DND-41 (cell line): ENCODE results near the gene SLC6A18.

ENCODE experiments used
- ATAC-seq: fragments of 200-7000 bp; cut with Tn5 transposase; 3 replicates; pipeline ENCODE4 v1.9.1; 2021; ENCODE audit warnings: low read depth; ENCODE audit not compliant: insufficient read depth
- DNase-seq: peaks from one replicate; pipeline ENCODE4 v3.0.0-alpha.2; 2020
- H2AFZ ChIP-seq: 2 replicates; pipeline ENCODE4 v1.6.0; 2012; ENCODE audit warnings: low read depth, low read length
- H3K27ac ChIP-seq: 2 replicates; pipeline ENCODE4 v1.5.1; 2012; ENCODE audit warnings: low read length, inconsistent platforms
- H3K27me3 ChIP-seq: fragments of 200-600 bp; sonication (generic); 2 replicates; pipeline ENCODE4 v1.6.0; 2012; ENCODE audit warnings: low read length, mild to moderate bottlenecking, inconsistent platforms; ENCODE audit not compliant: insufficient read depth, poor library complexity
- H3K36me3 ChIP-seq: 2 replicates; pipeline ENCODE4 v1.5.1; 2012; ENCODE audit warnings: low read length, inconsistent platforms; ENCODE audit not compliant: insufficient read depth
- H3K4me1 ChIP-seq: 2 replicates; pipeline ENCODE4 v1.5.1; 2012; ENCODE audit warnings: mild to moderate bottlenecking, low read length; ENCODE audit not compliant: insufficient read depth
- H3K4me2 ChIP-seq: 2 replicates; pipeline ENCODE4 v1.6.0; 2012; ENCODE audit warnings: mild to moderate bottlenecking, moderate library complexity, low read length, inconsistent platforms; ENCODE audit not compliant: insufficient read depth
- H3K4me3 ChIP-seq, 2 experiments: fragments of 200-600 bp in 1 of 2; shearing (Covaris generic) in 1 of 2; 2 replicates each; pipeline ENCODE4 v1.5.1; 2012 to 2016; ENCODE audit warnings: inconsistent platforms in 2 of 2, low read length in 2 of 2, mild to moderate bottlenecking in 2 of 2, low read depth in 1 of 2, moderate library complexity in 1 of 2
- H3K79me2 ChIP-seq: 2 replicates; pipeline ENCODE4 v1.6.0; 2012; ENCODE audit warnings: low read length, inconsistent platforms; ENCODE audit not compliant: insufficient read depth
- H3K9ac ChIP-seq: 2 replicates; pipeline ENCODE4 v1.6.0; 2012; ENCODE audit warnings: low read depth, mild to moderate bottlenecking, inconsistent platforms, low read length, moderate library complexity
- H3K9me3 ChIP-seq: 2 replicates; pipeline ENCODE4 v1.5.1; 2012; ENCODE audit warnings: low read length, moderate library complexity, mild to moderate bottlenecking, inconsistent platforms; ENCODE audit not compliant: insufficient read depth, severe bottlenecking
- H4K20me1 ChIP-seq: 2 replicates; pipeline ENCODE4 v1.6.0; 2012; ENCODE audit warnings: low read length; ENCODE audit not compliant: insufficient read depth
- CTCF ChIP-seq: IDR thresholded peaks from 2 replicates; pipeline ENCODE4 v1.5.1; 2012; ENCODE audit warnings: borderline replicate concordance, low read length, moderate library complexity, mild to moderate bottlenecking; ENCODE audit not compliant: poor library complexity, severe bottlenecking; ENCODE audit errors: extremely low read depth
- EZH2 ChIP-seq: IDR thresholded peaks from 3 replicates; pipeline ENCODE4 v1.6.1; 2012; ENCODE audit warnings: borderline replicate concordance, low read depth, mild to moderate bottlenecking, moderate library complexity, low read length, inconsistent platforms; ENCODE audit not compliant: severe bottlenecking

SLC6A18 gene

GRCh38 chr5:1235838-1236237 lies 10.7 kb downstream of the SLC6A18 start:
- Histone ChIP-seq H3K4me3 (no peak overlapping the region), H3K27ac (no peak overlapping the region), H3K4me2 (no peak overlapping the region), H4K20me1 (no peaks in the 10 kb centered on the region), H3K4me1 (no peaks in the 10 kb centered on the region), H3K9me3 (peaks cover 19% of the 10 kb centered on the region), H3K36me3 (no peaks in the 10 kb centered on the region), H3K27me3 (no peaks in the 10 kb centered on the region), H3K79me2 (no peaks in the 10 kb centered on the region), H3K9ac (no peak overlapping the region), H2AFZ (no peak overlapping the region)
- no peak for TF ChIP-seq CTCF
- no peak for TF ChIP-seq EZH2
- ATAC-seq (no peak), DNase-seq (no peak)

GRCh38 chr5:1239505-1240251 lies 14.5 kb downstream of the SLC6A18 start:
- Histone ChIP-seq H3K79me2 (no peaks in the 10 kb centered on the region), H3K36me3 (no peaks in the 10 kb centered on the region), H3K4me2 (no peak overlapping the region), H3K27me3 (no peaks in the 10 kb centered on the region), H3K9me3 (peaks cover 19% of the 10 kb centered on the region), H2AFZ (no peak overlapping the region), H3K4me1 (no peaks in the 10 kb centered on the region), H4K20me1 (no peaks in the 10 kb centered on the region), H3K4me3 (no peak overlapping the region), H3K27ac (no peak overlapping the region), H3K9ac (no peak overlapping the region)
- ATAC-seq (no peak), DNase-seq (no peak)
- TF ChIP-seq EZH2 = no peak
- no peak for TF ChIP-seq CTCF

- no peaks in the 10 kb centered on the region for H4K20me1 ChIP-seq
- no peak overlapping the region for H3K9ac ChIP-seq
- no peaks in the 10 kb centered on the region for H3K27me3 ChIP-seq
- H3K27ac ChIP-seq = no peak overlapping the region
- H3K36me3 ChIP-seq = no peaks in the 10 kb centered on the region
- H3K79me2 ChIP-seq = no peaks in the 10 kb centered on the region
- no peak overlapping the region for H3K4me3 ChIP-seq
- no peak overlapping the region for H2AFZ ChIP-seq
- TF ChIP-seq CTCF = no peak
- TF ChIP-seq EZH2 = no peak
- DNase-seq (no peak), ATAC-seq (no peak)
- peaks cover 11% of the 10 kb centered on the region for H3K9me3 ChIP-seq
- H3K4me2 ChIP-seq = no peak overlapping the region
- no peaks in the 10 kb centered on the region for H3K4me1 ChIP-seq
Observed at GRCh38 chr5:1240496-1241260, 15.5 kb downstream of the SLC6A18 start.
